Fibroblast of peridontal ligament (primary cell): Measurements from ENCODE around the gene OLFML2B.

ENCODE experiments used
- DNase-seq: peaks from one replicate; pipeline ENCODE4 v3.0.0-alpha.2; 2010; ENCODE audit errors: extremely low read depth

OLFML2B gene

GRCh38 chr1:161978011-161978790 lies 45.5 kb downstream of the OLFML2B start:
- DNase-seq = no peak

GRCh38 chr1:161973924-161974845 lies 49.5 kb downstream of the OLFML2B start:
- DNase-seq = peak; percentile 35

GRCh38 chr1:161972828-161973227 lies 50.8 kb downstream of the OLFML2B start:
- DNase-seq = no peak

GRCh38 chr1:161970633-161971032 lies 53.0 kb downstream of the OLFML2B start:
- no peak for DNase-seq

- no peak for DNase-seq
Observed at GRCh38 chr1:161970036-161970435, 53.6 kb downstream of the OLFML2B start.

- DNase-seq = no peak
Observed at GRCh38 chr1:161966067-161966466, 57.6 kb downstream of the OLFML2B start.

GRCh38 chr1:161962091-161962887 lies 61.4 kb downstream of the OLFML2B start:
- DNase-seq = peak; percentile 92

GRCh38 chr1:161958425-161958824 lies 65.2 kb downstream of the OLFML2B start:
- DNase-seq = no peak

- DNase-seq = no peak
Observed at GRCh38 chr1:161956930-161957329, 66.7 kb downstream of the OLFML2B start.

- peak; percentile 96 for DNase-seq
Observed at GRCh38 chr1:161956097-161956496, 67.6 kb downstream of the OLFML2B start.

- no peak for DNase-seq
Observed at GRCh38 chr1:161955606-161956005, 68.1 kb downstream of the OLFML2B start.

GRCh38 chr1:161954466-161954865 lies 69.2 kb downstream of the OLFML2B start:
- no peak for DNase-seq

- no peak for DNase-seq
Observed at GRCh38 chr1:161954050-161954449, 69.6 kb downstream of the OLFML2B start.

GRCh38 chr1:161953256-161953920 lies 70.3 kb downstream of the OLFML2B start:
- peak; percentile 62 for DNase-seq

GRCh38 chr1:161952607-161953172 lies 71.0 kb downstream of the OLFML2B start:
- peak; percentile 46 for DNase-seq

GRCh38 chr1:161951646-161952045 lies 72.0 kb downstream of the OLFML2B start:
- no peak for DNase-seq

GRCh38 chr1:161950377-161950776 lies 73.3 kb downstream of the OLFML2B start:
- DNase-seq = no peak

GRCh38 chr1:161949548-161949947 lies 74.1 kb downstream of the OLFML2B start:
- DNase-seq = no peak

GRCh38 chr1:161948435-161948834 lies 75.2 kb downstream of the OLFML2B start:
- no peak for DNase-seq

- DNase-seq = peak; percentile 98
Observed at GRCh38 chr1:161946071-161946987, 77.3 kb downstream of the OLFML2B start.
